ENCODE data around the gene LGR5.

DNA sequence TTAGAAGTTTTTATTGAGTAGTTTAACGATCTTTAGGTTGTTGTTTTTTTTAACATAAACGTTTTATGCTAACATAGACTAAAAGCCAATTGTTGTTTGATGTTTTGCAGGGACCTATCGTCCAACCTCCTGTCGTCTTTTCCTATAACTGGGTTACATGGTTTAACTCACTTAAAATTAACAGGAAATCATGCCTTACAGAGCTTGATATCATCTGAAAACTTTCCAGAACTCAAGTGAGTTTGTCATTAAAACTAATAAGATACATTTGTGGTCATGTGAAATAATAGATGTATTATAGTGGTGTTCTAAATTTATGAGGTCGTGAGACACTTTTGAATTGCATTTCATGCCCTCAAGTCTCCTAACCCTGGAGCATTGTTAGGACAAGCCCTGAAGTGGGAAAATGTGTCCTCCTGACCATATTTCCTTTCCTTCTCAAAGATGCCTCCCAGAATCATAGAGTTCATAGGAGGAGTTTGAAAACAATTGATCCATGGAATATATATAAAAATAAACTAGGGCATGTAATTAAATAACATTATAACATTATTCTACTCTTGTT, 139.2 kb downstream of the LGR5 start:
- TF ChIP-seq, protein P1, sequence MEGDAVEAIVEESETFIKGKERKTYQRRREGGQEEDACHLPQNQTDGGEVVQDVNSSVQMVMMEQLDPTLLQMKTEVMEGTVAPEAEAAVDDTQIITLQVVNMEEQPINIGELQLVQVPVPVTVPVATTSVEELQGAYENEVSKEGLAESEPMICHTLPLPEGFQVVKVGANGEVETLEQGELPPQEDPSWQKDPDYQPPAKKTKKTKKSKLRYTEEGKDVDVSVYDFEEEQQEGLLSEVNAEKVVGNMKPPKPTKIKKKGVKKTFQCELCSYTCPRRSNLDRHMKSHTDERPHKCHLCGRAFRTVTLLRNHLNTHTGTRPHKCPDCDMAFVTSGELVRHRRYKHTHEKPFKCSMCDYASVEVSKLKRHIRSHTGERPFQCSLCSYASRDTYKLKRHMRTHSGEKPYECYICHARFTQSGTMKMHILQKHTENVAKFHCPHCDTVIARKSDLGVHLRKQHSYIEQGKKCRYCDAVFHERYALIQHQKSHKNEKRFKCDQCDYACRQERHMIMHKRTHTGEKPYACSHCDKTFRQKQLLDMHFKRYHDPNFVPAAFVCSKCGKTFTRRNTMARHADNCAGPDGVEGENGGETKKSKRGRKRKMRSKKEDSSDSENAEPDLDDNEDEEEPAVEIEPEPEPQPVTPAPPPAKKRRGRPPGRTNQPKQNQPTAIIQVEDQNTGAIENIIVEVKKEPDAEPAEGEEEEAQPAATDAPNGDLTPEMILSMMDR (conservative IDR thresholded peaks at IDR 0.05; ENCODE audit: low read depth, low read length) = no peak
- TF ChIP-seq MAFK (IDR thresholded peaks at IDR 0.05; ENCODE audit: low read depth, low read length) = no peak
- TF ChIP-seq POLR2A (IDR thresholded peaks at IDR 0.05; ENCODE audit: low read depth, low read length) = no peak
- TF ChIP-seq SMC3 (IDR thresholded peaks at IDR 0.05; ENCODE audit: low read depth, low read length) = no peak
- no peak for TF ChIP-seq RFX5 (IDR thresholded peaks at IDR 0.05; ENCODE audit: low read depth, low read length)
- TF ChIP-seq RAD21 (IDR thresholded peaks at IDR 0.05; ENCODE audit: low read length) = no peak
- TF ChIP-seq FOS (IDR thresholded peaks at IDR 0.05; ENCODE audit: low read depth, low read length) = no peak
- no peak for TF ChIP-seq CEBPB (IDR thresholded peaks at IDR 0.05; ENCODE audit: low read depth, low read length)
- TF ChIP-seq MAZ (IDR thresholded peaks at IDR 0.05; ENCODE audit: borderline replicate concordance, low read depth, low read length) = no peak
- TF ChIP-seq BHLHE40 (IDR thresholded peaks at IDR 0.05; ENCODE audit: low read depth, low read length) = no peak
- TF ChIP-seq, protein P2, sequence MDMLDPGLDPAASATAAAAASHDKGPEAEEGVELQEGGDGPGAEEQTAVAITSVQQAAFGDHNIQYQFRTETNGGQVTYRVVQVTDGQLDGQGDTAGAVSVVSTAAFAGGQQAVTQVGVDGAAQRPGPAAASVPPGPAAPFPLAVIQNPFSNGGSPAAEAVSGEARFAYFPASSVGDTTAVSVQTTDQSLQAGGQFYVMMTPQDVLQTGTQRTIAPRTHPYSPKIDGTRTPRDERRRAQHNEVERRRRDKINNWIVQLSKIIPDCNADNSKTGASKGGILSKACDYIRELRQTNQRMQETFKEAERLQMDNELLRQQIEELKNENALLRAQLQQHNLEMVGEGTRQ (IDR thresholded peaks at IDR 0.05; ENCODE audit: low read depth, low read length) = no peak
- TF ChIP-seq MXI1 (IDR thresholded peaks at IDR 0.05; ENCODE audit: borderline replicate concordance, low read depth, low read length) = no peak
- no peak for TF ChIP-seq RCOR1 (IDR thresholded peaks at IDR 0.05; ENCODE audit: insufficient replicate concordance, low read length)

Data from IMR-90 (cell line).